Stimulated activated CD8-positive, alpha-beta memory T cell treated with anti-CD3 and anti-CD28 coated beads, Interleukin-7, amount 100 ng/mL, for 48 hours (primary cell): ENCODE results near the gene SUPT3H.

Source experiments
- DNase-seq, 2 donors: peaks; one replicate each; pipeline ENCODE4 v3.0.0-alpha.2; 2020; ENCODE audit warnings: low read depth in 1 of 2; ENCODE audit errors: extremely low read depth in 1 of 2

The SUPT3H gene

DNA sequence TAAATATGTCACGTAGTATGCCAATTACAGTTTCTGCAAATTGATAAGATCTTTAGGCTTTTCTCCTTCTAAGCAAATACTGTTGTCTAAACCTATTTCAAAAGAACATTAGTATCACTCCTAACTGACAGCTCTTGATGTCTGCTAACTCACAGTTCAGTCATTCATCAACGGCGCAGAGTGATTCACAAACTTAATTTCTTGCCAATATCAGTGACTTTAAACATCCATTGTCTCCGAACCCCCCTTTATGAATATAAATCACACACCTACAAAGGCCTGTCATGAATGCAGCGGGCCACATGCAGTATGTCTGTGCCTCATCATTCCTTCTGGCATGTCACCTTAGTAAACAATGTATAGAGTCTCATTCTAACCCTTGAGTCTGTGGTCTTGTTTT lies 569.6 kb downstream of the SUPT3H start:
- DNase-seq = no peak

DNA sequence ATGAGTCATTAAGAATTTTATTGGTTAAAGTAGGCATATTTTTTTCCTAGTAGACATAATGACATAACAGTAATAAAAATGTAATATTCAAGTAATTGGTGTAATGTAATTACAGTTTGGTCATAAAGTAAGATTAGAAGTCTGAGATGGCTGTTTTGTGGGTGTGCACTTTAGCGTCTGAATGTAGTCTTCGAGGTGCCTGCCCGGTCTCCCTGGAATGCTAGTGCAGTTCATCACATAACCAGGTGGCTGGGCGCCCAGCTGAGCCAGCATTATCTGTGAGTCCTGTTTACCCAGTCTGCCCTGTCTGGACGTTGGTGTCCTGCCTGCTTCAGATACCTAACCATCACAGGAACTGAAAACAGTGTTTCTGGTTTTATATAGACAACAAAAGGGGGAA lies 571.1 kb downstream of the SUPT3H start:
- DNase-seq = no peak

DNA sequence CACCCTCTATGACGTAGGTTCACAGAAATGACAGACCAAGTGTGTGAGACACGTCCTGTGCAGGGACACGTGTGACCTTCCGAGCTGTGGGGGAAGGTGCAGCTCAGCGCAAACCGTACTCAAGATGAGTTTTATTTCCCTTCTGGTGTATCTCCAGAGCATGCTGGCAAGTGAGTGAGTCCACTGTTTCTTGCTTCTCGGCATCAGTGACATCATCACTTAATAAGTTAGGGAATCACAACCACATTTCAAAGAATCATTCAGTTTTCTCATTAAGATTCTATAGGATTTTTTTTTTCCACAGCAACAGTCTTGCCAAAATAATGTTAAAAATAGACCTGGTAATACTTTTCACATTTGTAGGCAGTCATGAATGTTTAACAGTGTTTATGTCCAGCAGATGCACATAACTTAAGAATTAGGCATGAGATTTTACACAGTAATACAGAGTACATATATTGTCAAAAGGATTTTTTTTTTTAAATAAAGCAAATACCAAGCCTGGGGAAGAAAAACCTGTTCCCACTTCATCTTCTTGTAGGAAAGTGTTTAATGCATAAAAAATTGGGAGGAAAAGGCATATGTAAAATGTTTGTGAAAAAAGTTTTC lies 572.4 kb downstream of the SUPT3H start:
- DNase-seq = no peak

DNA sequence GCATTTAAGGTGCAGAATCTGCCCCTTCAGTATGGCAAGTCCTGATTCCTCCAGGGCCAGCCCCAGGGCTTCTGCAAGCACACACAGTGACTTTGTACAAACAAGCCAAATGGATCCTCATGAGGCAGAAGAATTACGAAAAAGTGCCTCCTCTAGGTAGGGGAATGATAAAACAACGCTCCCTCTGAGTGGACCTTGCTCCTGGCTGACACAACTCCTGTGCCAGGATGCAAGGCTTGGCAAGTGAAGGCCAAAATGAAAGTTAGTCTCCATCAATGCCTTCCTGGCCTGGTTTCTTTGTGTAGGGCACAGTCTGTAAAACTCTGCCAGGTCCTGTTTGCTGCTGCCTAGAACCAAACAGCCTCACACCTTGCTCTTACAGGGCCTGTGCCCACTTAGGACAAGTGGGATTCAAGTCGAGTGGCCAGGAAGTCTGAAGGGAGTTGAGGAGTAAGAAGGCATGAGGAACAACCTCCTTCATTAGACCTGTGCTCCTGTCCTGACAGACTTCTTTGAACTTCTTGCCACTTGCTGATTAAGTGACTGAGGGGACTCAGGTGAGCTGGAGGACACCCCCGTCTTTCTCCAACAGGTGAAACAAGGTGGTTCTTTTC lies 573.1 kb downstream of the SUPT3H start:
- no peak for DNase-seq

DNA sequence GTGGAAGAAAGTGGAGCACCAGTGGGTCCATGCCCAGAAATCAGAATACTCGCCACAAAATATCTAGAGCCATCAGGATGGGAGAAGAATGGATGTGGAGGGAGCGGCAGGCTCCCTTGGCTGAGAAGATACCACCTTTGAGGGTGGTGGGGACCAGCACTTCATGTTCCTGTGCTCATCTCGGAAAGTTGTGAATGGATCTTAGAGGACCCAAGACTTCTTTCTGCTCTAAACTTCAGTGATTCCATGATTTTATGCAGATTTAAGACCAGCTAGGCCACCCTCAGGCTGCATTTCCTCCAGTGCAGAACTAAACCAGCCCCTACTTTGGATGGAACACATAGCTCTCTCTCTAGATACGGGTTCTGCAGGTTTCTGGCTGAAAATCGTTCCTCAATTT lies 573.7 kb downstream of the SUPT3H start:
- DNase-seq = no peak

DNA sequence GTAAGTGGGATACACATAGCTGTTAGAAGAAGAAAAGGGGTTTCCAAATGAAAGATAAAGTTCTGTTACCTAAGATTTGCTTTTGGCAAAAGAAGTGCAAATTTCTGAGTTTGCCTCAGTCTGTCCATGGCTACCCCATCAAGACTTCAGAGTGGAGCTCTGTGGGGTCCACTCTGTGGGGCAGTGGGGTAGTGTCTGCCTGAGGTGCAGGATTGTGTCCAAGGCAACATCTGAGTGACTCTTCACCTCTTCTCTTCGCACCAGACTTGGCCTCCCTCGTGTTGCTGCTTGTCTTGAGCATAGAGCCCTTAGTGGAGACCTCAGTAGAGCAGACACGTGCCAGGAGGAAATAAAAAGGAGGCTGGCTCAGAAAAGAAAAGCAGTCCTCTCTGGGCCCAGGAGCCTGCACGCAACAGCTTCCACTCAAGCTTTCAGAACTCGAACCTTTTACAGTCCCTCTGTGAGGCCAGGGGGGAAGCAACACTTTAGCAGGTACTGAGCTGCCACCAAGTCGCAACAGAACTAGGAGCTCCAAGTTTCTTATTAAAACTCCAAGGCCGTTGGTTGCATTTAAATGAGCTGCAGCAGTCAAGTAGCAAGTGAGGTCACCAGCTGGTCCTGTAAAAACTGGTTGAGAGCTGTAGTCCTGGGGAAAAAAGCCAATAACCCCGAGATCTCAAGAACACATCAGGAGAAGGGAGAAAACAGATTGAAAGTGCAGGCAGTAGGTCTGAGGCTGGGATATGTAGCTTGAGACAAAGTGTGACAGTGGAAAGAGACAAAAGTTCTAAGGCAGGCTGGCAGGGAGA lies 576.7 kb downstream of the SUPT3H start:
- DNase-seq = no peak

DNA sequence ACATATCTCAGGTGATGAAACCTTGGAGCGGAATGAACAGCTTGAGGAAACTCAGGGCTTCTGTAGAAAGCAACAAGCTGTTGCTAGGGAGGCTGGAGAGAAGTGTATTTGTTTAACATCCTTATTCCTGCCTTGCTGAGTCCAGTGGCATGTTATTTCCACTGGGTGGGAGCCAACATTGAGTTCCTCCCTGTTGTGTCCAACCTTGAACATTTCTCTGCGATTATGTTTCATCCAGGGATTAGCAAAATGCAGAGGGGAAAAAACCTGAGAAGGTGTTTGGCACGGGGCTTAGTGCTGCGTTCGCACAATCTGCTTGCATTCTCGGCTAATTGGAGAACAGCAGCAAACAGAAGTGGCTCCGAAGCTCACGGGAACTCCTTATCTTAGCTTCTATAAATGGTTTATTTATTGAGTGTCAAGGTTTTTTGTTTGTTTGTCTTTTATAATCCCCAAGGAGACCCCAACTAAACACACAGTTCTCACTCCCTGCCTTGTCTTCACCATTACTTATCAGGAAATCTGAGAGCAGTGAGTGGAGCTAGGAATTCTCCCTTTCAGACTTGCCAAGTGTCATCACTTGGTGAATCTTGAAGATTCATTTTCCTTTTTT lies 577.5 kb downstream of the SUPT3H start:
- DNase-seq = no peak

DNA sequence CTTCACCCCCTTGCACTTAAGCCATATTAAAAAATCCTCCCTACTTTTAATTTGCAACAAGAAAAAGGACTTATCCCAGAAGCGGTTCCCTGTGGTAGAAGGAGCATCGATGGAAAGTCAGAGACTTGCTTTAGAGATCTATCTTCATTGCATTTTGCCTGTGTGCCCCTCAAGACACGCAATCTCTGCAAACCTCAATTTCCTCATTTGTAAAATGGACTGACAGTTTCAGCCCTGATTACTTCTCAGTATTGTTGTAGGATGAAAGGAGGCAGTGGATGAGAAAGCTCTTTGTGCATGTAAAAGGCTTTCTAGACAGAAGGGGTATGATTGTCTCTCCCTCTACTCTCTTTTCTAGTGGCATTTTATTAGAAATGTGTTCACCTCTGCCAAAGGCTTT lies 580.0 kb downstream of the SUPT3H start:
- no peak for DNase-seq

DNA sequence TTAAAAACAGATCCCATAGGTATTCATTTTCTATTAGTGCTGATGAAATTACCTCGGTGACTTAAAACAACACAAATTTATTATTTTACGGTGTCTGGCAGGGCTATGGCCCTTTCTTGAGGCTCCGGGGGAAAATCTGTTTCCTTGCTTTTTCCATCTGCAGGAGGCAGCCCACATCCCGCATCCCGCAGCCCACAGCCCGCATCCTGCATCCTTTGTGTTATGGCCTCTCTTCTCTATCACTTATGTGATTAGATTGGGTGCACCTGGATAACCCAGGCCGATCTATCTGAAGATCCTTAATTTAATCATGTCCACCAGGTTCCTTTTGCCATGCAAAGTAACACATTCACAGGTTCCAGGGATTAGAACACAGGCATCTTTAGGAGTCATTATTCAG lies 582.4 kb downstream of the SUPT3H start:
- DNase-seq = no peak

DNA sequence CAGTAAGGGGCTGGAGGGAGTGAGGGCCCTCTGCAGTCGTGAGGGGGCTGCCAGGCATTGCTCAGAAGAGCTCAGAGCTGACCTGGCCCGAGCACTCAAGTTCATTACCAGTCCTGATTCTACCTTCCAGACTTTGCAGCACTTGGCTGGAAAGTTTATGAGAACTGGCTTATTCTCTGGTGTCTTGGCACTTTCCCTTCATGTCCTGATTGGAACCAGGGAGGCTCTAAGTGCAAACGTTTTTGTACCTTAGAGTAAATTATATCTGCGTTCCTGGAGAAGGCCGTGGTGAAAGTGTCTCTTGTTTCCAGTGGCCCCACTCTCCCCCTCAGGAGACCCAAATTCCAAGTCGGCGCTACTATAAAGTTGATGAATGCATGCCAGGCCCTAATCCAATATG lies 587.9 kb downstream of the SUPT3H start:
- DNase-seq = no peak

DNA sequence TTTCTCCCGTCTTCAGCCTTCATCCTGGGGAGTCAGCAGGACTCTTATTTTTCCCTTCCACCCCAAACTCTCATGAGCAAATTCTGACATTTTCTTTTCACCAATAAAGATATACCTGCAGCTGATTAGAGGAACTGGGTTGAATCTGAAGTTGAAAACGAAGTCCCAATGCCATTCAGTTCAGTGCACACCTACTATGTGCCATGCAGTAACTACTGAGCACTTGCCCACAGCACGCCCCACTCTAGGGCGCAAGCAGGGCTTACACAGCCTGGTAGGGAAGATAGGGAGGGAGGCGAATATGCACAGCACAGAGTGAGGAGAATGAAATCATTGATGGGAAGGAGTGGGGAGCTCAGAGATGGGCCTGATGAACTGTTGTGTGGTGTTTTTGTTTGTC lies 588.7 kb downstream of the SUPT3H start:
- DNase-seq = no peak

DNA sequence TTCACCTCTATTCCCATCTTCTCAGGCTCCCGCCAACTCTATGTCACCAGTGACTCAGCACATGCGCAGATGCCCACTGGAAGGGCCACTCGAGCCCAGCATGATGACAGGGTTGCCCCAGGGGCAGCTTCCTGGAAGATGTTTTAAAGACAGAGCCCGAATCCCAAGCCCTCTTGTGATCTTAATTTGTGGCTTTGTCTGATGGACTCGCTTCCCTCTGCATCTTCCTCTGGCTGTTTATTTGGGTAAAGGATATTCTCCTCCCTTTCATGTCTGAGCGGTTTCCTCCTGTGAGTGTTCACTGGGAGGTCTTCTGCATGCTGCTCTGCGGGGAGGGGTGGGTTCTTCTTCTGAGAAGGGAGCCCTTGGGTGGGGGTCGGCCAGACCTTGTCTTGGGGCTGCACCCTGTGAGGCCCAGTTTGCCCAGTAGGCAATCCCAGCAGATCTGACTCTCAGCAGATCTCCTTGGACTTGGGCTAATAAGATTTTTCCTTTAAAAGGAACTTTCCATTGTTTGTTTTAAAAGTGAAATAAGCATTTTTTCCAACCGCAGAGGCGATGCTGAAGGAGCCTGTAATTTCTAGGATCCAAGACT lies 589.2 kb downstream of the SUPT3H start:
- no peak for DNase-seq

DNA sequence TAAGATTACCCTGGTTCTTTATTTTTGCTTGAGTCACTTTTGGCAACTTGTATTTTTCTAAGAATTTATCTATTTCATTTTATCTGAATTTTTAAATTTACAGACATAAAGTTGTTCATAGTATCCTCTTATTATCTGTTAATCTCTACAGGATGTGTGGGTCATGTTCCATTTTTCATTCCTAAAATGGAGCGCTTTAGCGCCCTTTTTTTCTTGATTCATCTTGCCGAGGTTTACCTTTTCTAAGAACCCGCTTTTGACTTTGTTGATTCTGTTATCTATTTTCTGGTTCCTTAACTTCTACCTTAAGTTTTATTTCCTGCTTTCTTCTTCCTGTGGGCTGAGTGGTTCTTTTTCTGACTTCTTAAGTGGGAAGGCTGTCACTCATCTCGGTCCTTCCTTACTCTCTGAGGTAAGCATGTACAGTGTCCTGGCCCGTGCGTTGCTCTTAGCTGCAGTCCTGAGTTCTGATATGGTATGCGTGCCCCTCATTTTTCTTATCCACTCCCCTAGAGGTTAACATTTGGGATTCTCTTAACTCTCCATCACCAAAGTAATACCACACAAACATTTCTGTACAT lies 590.4 kb downstream of the SUPT3H start:
- peak in 1 of 2 donors; percentile 2 for DNase-seq

DNA sequence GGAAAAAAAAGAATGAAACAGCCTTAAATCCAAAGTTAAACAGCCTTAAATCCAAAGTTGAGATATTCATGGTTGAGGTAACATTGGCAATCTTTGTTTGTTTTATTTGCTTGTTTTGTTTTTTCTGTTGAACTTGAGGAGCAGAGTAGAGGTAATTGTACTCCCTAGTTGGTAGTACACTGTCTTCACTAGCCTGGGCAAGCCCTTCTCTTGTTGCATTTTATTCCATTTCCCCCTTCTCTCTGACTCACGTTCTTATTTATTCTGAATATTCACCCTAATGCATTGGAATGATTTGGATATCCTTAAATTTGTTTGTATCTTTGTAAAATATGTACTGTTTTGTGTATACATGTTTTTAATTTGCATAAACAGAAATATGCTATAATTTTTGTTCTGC lies 592.6 kb downstream of the SUPT3H start:
- DNase-seq = no peak

DNA sequence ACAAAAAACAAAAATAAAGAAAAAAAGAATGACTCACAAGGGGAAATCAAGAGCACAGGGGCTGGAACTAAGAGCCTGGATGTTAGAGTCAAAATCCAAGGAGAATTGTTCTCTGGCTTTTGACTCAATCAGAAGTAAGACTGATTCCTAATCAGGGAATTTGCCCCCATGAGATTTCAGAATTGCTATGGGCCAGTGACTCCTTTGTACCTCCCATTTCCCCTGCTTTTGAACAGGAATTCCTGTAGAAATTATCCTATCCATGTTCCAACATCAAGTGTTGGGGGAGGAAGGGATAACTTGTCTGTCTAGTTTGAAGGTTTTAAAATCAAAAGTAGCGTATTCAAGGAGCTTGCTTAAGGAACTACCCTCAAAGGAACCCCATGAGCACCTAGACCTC lies 593.5 kb downstream of the SUPT3H start:
- DNase-seq = no peak

DNA sequence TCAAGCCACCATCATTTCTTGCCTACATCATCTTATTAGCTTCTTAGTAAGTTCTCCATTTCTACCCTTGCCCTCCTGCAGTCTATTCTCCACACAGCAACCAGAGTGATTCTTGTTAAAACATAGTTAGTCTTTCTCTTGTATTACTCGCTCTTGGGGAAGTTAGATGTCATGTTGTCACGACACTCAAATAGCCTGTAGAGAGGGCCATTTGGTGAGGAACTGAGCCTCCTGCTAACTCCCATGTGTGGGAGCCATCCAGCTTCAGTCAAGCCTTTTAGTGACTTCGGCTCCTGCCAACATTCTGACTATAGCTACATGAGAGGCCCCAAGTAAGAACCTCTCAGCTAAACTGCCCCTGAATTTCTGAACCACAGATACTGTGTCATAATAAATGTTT lies 594.8 kb downstream of the SUPT3H start:
- no peak for DNase-seq

DNA sequence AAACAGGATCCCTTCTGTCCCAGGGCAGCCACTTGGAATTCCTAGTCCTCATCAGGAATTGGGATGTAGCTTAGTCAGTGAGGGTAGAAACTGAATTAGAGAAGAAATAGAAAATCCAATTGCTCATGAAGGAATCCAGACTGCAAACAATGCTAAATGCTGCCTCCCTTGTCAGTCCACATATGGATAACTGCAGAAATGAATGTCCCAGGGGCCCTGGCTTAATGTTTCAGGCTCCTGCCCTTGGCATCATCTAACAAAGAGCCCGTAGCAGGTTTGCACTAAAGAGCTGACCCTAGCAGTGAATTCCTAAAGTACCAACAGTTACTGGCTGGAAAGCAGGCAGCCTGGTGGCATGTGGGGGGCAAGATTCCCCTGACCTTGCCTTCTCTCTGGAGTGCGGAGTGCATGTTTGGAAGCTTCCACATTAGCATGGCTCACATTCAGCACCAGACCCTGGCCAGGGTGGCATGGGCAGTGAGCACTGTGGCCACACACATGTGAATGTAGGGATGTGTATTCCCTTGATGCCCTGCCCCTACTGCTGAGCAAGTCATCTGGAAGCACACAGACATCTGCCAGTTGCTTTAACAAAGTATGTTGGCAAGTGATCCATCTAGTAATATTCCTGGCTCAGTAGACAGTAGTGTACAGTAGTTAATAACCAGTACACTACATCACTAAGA lies 595.7 kb downstream of the SUPT3H start:
- no peak for DNase-seq

DNA sequence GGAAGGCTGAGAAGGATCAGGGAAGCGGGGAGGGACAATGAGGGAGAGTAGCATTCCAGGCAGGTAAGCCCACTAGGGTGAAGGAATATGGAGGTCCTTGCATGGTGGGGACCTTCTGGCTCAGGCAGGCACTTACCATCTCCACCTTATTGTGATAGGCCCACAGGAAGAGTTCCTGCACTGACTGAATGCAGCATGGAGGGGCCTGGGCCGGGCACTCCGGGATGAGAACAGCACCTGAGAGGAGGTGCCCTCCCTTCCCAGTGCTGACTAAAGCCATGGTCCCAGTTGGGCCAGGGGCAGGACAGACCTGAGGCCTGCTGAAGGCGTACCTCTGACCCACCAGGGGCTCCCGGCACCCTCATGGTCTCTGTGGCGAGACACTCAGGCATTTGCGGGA lies 597.6 kb downstream of the SUPT3H start:
- DNase-seq = no peak

DNA sequence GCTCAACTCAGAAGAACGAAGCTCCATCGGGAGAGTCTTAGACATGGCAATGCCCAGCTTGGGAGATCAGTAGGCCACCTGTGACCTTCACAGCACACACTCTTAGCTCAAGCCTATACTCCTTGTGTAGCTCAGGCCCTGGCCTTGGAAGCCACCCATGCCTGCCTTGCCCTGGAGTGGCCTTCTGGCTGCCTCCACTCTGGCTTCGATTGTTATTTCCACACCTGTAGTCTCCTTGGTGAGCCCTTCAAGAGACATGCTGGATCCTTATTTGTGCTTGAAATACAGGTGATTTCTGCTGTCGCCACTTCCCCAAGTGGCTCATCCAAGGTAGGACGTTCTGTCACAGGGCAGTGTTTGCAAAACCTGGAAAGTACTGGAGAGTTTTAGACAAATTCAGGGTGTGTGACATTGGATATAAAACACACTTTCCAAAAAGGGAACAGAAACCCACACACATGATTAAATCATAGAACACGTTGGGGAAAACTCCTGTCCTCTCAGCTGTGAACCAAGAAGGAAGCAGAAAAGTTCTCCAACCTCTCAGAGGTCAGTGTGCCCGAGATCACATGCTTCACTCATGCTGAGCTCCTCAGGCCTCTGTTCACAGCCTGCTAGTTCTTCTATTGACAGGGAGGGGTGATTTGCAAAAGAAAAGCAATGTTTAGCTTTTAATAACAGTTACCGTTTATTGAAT lies 598.5 kb downstream of the SUPT3H start:
- no peak for DNase-seq
